ENCODE measurements around the gene SVBP. TPM values are rescaled to one million over a fixed set of nuclear protein-coding genes. Genes with fewer than 3 reads are reported as not detected.
"Not testable (repeated sequence)": the region's sequence is repeated elsewhere in the genome, so short reads cannot be mapped to it uniquely, and the experiment has no call there.

The SVBP gene
- total RNA-seq, 2 experiments from 2014 or later = 11.8 to 11.9 TPM

- POLR2A ChIA-PET = interaction anchor here (0.5 to 0.6 kb wide), 2 partner anchors 51 to 146 kb away, joined by 3 to 5 read pairs; no protein-coding TSS in a partner anchor
- CTCF ChIA-PET = interaction anchor here (1.4 kb wide), 1 partner anchor 50 kb away, joined by 4 read pairs; the partner anchor contains the start of genes C1orf50 and P3H1
These were observed 207 bp upstream of the SVBP start for GRCh38 chr1:42817440-42817767.

- ChIA-PET CTCF (interaction anchor here (0.6 to 1.2 kb wide), 5 partner anchors 22 to 257 kb away, joined by 3 read pairs; partner anchors contain the start of genes C1orf50 and P3H1), POLR2A (no interaction called here)
These were observed 1.1 kb downstream of the SVBP start for GRCh38 chr1:42815941-42816584.

GRCh38 chr1:42814815-42815214 is 2.4 kb downstream of the SVBP start:
- CTCF ChIA-PET, POLR2A ChIA-PET: not testable (repeated sequence)

GRCh38 chr1:42807056-42807668 is 10.0 kb downstream of the SVBP start:
- POLR2A ChIA-PET = no interaction called here
- CTCF ChIA-PET = interaction anchor here (1.5 kb wide), 1 partner anchor 266 kb away, joined by 3 read pairs; no protein-coding TSS in a partner anchor

GRCh38 chr1:42806593-42806992 is 10.6 kb downstream of the SVBP start:
- POLR2A ChIA-PET = no interaction called here
- CTCF ChIA-PET = interaction anchor here (0.6 to 1.5 kb wide), 2 partner anchors 267 to 1932 kb away, joined by 3 read pairs; no protein-coding TSS in a partner anchor

GRCh38 chr1:42806171-42806570 is 11.0 kb downstream of the SVBP start:
- ChIA-PET POLR2A (no interaction called here), CTCF (interaction anchor here (0.6 to 1.5 kb wide), 2 partner anchors 267 to 1931 kb away, joined by 3 read pairs; no protein-coding TSS in a partner anchor)

- CTCF ChIA-PET = no interaction called here
- POLR2A ChIA-PET = no interaction called here
These were observed 15.2 kb downstream of the SVBP start for GRCh38 chr1:42801832-42802473.

GRCh38 chr1:42797979-42798378 is 19.2 kb downstream of the SVBP start:
- CTCF ChIA-PET = no interaction called here

GRCh38 chr1:42797414-42797813 is 19.8 kb downstream of the SVBP start:
- ChIA-PET CTCF (no interaction called here), POLR2A (no interaction called here)

More at GRCh38 chr1:42797979-42798378, 19.2 kb downstream of the SVBP start:
- POLR2A ChIA-PET = no interaction called here

- ChIA-PET CTCF (interaction anchor here (1.0 kb wide), 1 partner anchor 216 kb away, joined by 3 read pairs; no protein-coding TSS in a partner anchor), POLR2A (no interaction called here)
These were observed 23.4 kb downstream of the SVBP start for GRCh38 chr1:42793824-42794223.

GRCh38 chr1:42788021-42788420 is 29.2 kb downstream of the SVBP start:
- ChIA-PET CTCF (no interaction called here), POLR2A (no interaction called here)

GRCh38 chr1:42786097-42786496 is 31.1 kb downstream of the SVBP start:
- POLR2A ChIA-PET = no interaction called here
- CTCF ChIA-PET = no interaction called here

- ChIA-PET CTCF (no interaction called here), POLR2A (no interaction called here)
These were observed 32.1 kb downstream of the SVBP start, which contains the start of gene TMEM269 for GRCh38 chr1:42784946-42785693. TSS of gene TMEM269 (plus strand) at chr1:42784991. CDS start at chr1:42789894, 4,903 bp downstream.

GRCh38 chr1:42784547-42784945 is 32.7 kb downstream of the SVBP start:
- POLR2A ChIA-PET = interaction anchor here (1.1 kb wide), 1 partner anchor 17 kb away, joined by 4 read pairs; the partner anchor contains the start of genes C1orf50 and P3H1
- CTCF ChIA-PET = no interaction called here

GRCh38 chr1:42783092-42783491 is 34.1 kb downstream of the SVBP start:
- CTCF ChIA-PET = interaction anchor here (0.7 to 1.4 kb wide), 2 partner anchors 34 to 290 kb away, joined by 3 to 5 read pairs; no protein-coding TSS in a partner anchor
- POLR2A ChIA-PET = interaction anchor here (0.6 kb wide), 1 partner anchor 15 kb away, joined by 3 read pairs; no protein-coding TSS in a partner anchor

- POLR2A ChIA-PET = interaction anchor here (0.8 kb wide), 1 partner anchor 13 kb away, joined by 5 read pairs; the partner anchor contains the start of genes C1orf50 and P3H1
- CTCF ChIA-PET = interaction anchor here (1.2 to 2.3 kb wide), 3 partner anchors 9 to 133 kb away, joined by 3 to 7 read pairs (median 4); partner anchors contain the start of genes C1orf50 and P3H1
These were observed 37.0 kb downstream of the SVBP start for GRCh38 chr1:42780176-42780575.

- POLR2A ChIA-PET = no interaction called here
- CTCF ChIA-PET = interaction anchor here (1.2 to 2.3 kb wide), 3 partner anchors 9 to 133 kb away, joined by 3 to 7 read pairs (median 4); partner anchors contain the start of genes C1orf50 and P3H1
These were observed 37.5 kb downstream of the SVBP start for GRCh38 chr1:42779725-42780124.

GRCh38 chr1:42777852-42778251 is 39.3 kb downstream of the SVBP start:
- POLR2A ChIA-PET = interaction anchor here (1.2 kb wide), 1 partner anchor 11 kb away, joined by 3 read pairs; the partner anchor contains the start of genes C1orf50 and P3H1
- CTCF ChIA-PET = interaction anchor here (1.0 to 1.3 kb wide), 4 partner anchors 10 to 145 kb away, joined by 3 to 4 read pairs (median 3); partner anchors contain the start of gene ZNF691

GRCh38 chr1:42776502-42776901 is 40.7 kb downstream of the SVBP start:
- POLR2A ChIA-PET = no interaction called here
- CTCF ChIA-PET = interaction anchor here (1.1 to 1.3 kb wide), 2 partner anchors 8 to 137 kb away, joined by 4 read pairs; no protein-coding TSS in a partner anchor

Measured in activated CD8-positive, alpha-beta memory T cell treated with anti-CD3 and anti-CD28 coated beads for 36 hours (primary cell).